ENCODE results near the gene NACA2.

The NACA2 gene

DNA sequence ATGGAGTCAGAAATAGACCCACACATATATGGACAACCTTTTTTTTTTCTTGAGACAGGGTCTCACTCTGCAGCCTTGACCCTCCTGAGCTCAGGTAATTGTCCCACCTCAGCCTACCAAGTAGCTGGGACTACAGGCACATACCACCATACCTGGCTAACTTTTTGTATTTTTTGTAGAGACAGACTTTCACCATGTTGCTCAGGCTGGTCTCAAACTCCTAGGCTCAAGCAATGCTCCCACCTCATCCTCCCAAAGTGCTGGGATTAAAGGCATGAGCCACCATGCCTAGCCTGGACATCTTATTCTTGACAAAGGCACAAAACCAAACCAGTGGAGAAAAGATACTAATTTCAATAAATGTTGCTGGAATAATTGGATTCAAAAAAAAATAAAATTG, 14.7 kb upstream of the NACA2 start:
- no peak overlapping the region for H3K4me3 ChIP-seq (ENCODE audit: insufficient read depth, low read depth, low read length)
- H3K27me3 ChIP-seq (ENCODE audit: control insufficient read depth, insufficient read depth, low read length, poor library complexity, severe bottlenecking): no peaks in the 10 kb centered on the region
- H3K36me3 ChIP-seq (ENCODE audit: control insufficient read depth, insufficient read depth, low read length): no peaks in the 10 kb centered on the region
- H3K9me3 ChIP-seq (ENCODE audit: control insufficient read depth, low read length): no peaks in the 10 kb centered on the region
- H3K27ac ChIP-seq (ENCODE audit: insufficient read depth, low read depth, low read length, poor library complexity, severe bottlenecking): no peak overlapping the region
- H3K4me1 ChIP-seq (ENCODE audit: control insufficient read depth, insufficient read depth, low read length): no peaks in the 10 kb centered on the region

DNA sequence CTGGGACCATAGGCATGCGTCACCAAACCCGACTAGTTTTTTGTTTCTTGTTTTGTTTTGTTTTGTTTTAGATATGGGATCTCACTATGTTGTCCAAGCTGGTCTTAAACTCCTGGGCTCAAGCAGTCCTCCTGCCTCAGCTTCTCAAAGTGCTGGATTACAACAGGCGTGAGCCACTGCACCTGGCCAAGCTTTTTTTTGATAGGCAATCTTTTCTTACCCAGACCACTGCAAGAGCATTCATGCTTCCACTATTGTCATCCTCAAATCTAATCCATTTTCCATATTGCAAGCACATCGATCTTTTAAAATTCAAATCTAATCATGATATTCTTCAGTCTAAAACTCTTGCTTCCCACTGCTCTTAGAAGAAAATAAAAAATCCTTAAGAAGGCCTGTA, 10.3 kb upstream of the NACA2 start:
- H3K4me3 ChIP-seq (ENCODE audit: insufficient read depth, low read depth, low read length): no peak overlapping the region
- H3K27ac ChIP-seq (ENCODE audit: insufficient read depth, low read depth, low read length, poor library complexity, severe bottlenecking): no peak overlapping the region
- no peaks in the 10 kb centered on the region for H3K36me3 ChIP-seq (ENCODE audit: control insufficient read depth, insufficient read depth, low read length)
- no peaks in the 10 kb centered on the region for H3K4me1 ChIP-seq (ENCODE audit: control insufficient read depth, insufficient read depth, low read length)
- 93 to 94% methylated on average over 4 of the region's 4 CpGs for WGBS, 2 experiments
- no peaks in the 10 kb centered on the region for H3K27me3 ChIP-seq (ENCODE audit: control insufficient read depth, insufficient read depth, low read length, poor library complexity, severe bottlenecking)
- no peaks in the 10 kb centered on the region for H3K9me3 ChIP-seq (ENCODE audit: control insufficient read depth, low read length)

DNA sequence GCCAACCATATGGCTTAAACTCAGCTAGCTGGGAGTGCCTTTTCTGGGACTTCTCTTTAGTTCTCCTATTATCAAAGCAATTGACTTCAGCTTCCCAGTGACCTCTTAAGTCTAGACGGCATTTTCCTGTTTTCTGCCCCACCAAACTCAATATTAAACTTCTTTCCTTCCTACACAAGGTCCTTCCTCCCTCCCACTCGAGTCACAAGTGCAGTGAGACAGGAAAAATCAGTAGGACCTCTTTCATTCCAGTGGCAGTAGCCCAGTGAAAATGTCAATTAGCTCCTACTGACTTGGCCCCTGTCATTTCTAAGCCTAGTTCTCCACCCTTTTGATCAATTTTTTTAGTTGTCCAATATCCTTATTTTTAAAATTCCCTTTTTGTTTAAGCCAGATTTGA, 9.6 kb upstream of the NACA2 start:
- Histone ChIP-seq H3K4me3 (ENCODE audit: insufficient read depth, low read depth, low read length) (no peak overlapping the region), H3K9me3 (ENCODE audit: control insufficient read depth, low read length) (no peaks in the 10 kb centered on the region), H3K4me1 (ENCODE audit: control insufficient read depth, insufficient read depth, low read length) (no peaks in the 10 kb centered on the region), H3K36me3 (ENCODE audit: control insufficient read depth, insufficient read depth, low read length) (no peaks in the 10 kb centered on the region), H3K27ac (ENCODE audit: insufficient read depth, low read depth, low read length, poor library complexity, severe bottlenecking) (no peak overlapping the region), H3K27me3 (ENCODE audit: control insufficient read depth, insufficient read depth, low read length, poor library complexity, severe bottlenecking) (no peaks in the 10 kb centered on the region)
- WGBS, 2 experiments: 71 to 82% methylated on average over 2 of the region's 2 CpGs

DNA sequence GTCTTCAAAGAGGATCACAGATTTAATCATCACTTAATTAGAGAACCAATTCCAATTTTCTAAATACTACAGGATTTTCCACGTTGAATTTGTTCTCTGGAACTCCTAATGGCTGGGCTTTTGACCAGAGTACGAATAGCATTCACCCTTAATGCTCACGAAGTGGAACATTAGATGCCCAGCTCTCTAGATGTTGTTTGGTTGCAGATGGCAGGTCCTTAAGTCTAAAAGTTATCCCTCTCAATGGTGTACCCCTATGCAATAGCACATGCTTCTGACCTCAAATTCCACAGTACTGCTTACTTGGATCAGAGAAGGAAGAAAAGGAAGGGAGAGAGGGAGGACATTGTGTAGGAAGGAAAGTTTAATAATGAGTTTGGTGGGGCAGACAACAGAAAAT, 8.6 kb upstream of the NACA2 start:
- H3K27ac ChIP-seq (ENCODE audit: insufficient read depth, low read depth, low read length, poor library complexity, severe bottlenecking): no peak overlapping the region
- no peaks in the 10 kb centered on the region for H3K9me3 ChIP-seq (ENCODE audit: control insufficient read depth, low read length)
- no peaks in the 10 kb centered on the region for H3K4me1 ChIP-seq (ENCODE audit: control insufficient read depth, insufficient read depth, low read length)
- H3K36me3 ChIP-seq (ENCODE audit: control insufficient read depth, insufficient read depth, low read length): no peaks in the 10 kb centered on the region
- 89 to 92% methylated on average over 3 of the region's 3 CpGs for WGBS, 2 experiments
- no peak overlapping the region for H3K4me3 ChIP-seq (ENCODE audit: insufficient read depth, low read depth, low read length)
- no peaks in the 10 kb centered on the region for H3K27me3 ChIP-seq (ENCODE audit: control insufficient read depth, insufficient read depth, low read length, poor library complexity, severe bottlenecking)

DNA sequence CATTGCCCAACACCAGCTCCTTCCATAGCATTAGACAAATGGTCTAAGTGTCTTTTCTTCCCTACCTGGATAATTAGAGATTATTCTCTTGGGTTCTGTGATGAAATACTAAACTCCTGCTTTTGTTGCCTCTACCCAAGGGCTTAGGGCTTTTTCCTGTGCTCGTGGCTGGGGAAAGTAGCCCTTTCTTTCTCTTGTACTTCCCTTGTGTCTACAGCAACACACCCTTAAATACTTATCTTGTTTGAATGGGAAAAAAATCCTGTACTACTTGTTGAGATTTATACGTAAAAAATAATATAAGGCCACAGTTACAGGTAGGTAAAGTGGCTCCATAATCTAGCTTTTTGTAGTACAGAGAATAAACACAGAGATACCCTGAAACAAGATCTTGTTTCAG, 7.0 kb upstream of the NACA2 start:
- H3K4me1 ChIP-seq (ENCODE audit: control insufficient read depth, insufficient read depth, low read length): no peaks in the 10 kb centered on the region
- no peaks in the 10 kb centered on the region for H3K36me3 ChIP-seq (ENCODE audit: control insufficient read depth, insufficient read depth, low read length)
- no peak overlapping the region for H3K27ac ChIP-seq (ENCODE audit: insufficient read depth, low read depth, low read length, poor library complexity, severe bottlenecking)
- no peak overlapping the region for H3K4me3 ChIP-seq (ENCODE audit: insufficient read depth, low read depth, low read length)
- no peaks in the 10 kb centered on the region for H3K27me3 ChIP-seq (ENCODE audit: control insufficient read depth, insufficient read depth, low read length, poor library complexity, severe bottlenecking)
- 100% methylated on average over 2 of the region's 2 CpGs; no CpG with 5 or more reads in 1 of the 2 experiments for WGBS, 2 experiments
- H3K9me3 ChIP-seq (ENCODE audit: control insufficient read depth, low read length): no peaks in the 10 kb centered on the region

DNA sequence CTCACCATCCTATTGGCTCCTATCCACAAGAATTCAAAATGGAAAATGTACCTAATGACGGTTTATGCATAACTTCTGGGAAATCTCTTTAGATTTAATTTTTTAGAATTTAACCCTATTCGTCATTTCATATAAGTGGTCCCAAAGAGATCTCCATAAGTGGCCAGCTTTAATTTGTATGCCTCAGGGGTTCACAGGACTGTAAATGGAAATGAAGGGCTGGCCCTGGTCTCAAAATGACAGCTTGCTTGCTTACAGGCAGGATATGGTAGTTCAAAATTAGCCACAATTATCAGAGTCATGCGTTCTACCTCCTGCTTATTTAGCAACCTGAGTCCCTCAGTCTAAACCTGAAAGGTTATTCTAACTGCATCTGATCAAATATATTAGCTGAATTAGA, 6.6 kb upstream of the NACA2 start:
- WGBS, 2 experiments: 85 to 96% methylated on average over 3 of the region's 3 CpGs
- H3K27ac ChIP-seq (ENCODE audit: insufficient read depth, low read depth, low read length, poor library complexity, severe bottlenecking): no peak overlapping the region
- no peaks in the 10 kb centered on the region for H3K9me3 ChIP-seq (ENCODE audit: control insufficient read depth, low read length)
- H3K27me3 ChIP-seq (ENCODE audit: control insufficient read depth, insufficient read depth, low read length, poor library complexity, severe bottlenecking): no peaks in the 10 kb centered on the region
- H3K4me1 ChIP-seq (ENCODE audit: control insufficient read depth, insufficient read depth, low read length): no peaks in the 10 kb centered on the region
- H3K36me3 ChIP-seq (ENCODE audit: control insufficient read depth, insufficient read depth, low read length): no peaks in the 10 kb centered on the region
- no peak overlapping the region for H3K4me3 ChIP-seq (ENCODE audit: insufficient read depth, low read depth, low read length)

DNA sequence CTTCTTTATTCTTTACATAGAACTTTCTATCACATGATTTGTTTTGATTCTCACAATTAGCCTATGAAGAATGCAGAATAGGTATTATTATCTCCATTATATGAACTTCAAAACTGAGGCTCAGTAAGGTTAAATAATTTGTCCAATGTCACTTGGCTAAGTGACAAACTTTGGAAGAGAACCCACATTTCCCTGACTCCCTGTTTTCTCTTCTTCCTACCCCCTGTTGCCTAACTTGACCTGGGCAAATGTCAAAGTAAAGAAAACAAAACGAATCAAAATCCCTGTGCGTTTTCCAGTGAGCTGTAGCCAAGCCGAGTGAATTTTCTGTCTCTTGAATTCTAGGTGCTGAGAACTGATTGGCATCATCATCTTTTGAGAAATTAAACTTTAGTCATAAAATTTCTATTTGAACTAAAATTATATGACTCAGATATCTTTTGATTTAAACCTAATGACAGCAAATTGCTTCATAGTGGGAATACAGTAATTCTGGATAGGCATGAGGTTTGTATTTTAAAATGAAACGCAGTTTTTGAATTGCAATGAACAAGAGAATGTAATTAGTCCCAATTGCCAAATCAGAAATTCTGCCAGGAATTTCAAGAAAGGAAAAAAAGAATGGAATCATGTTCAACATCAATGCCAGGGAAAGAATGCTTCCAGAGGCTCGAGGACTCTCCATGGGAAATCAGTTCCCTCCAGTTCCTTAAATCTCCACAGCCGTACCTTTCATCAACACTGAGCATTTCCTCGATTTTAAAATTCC, 4.6 kb upstream of the NACA2 start:
- no peak overlapping the region for H3K27ac ChIP-seq (ENCODE audit: insufficient read depth, low read depth, low read length, poor library complexity, severe bottlenecking)
- H3K4me1 ChIP-seq (ENCODE audit: control insufficient read depth, insufficient read depth, low read length): no peaks in the 10 kb centered on the region
- WGBS, 2 experiments: 87% methylated on average over 7 of the region's 7 CpGs
- no peaks in the 10 kb centered on the region for H3K36me3 ChIP-seq (ENCODE audit: control insufficient read depth, insufficient read depth, low read length)
- no peaks in the 10 kb centered on the region for H3K27me3 ChIP-seq (ENCODE audit: control insufficient read depth, insufficient read depth, low read length, poor library complexity, severe bottlenecking)
- no peak overlapping the region for H3K4me3 ChIP-seq (ENCODE audit: insufficient read depth, low read depth, low read length)
- H3K9me3 ChIP-seq (ENCODE audit: control insufficient read depth, low read length): no peaks in the 10 kb centered on the region

DNA sequence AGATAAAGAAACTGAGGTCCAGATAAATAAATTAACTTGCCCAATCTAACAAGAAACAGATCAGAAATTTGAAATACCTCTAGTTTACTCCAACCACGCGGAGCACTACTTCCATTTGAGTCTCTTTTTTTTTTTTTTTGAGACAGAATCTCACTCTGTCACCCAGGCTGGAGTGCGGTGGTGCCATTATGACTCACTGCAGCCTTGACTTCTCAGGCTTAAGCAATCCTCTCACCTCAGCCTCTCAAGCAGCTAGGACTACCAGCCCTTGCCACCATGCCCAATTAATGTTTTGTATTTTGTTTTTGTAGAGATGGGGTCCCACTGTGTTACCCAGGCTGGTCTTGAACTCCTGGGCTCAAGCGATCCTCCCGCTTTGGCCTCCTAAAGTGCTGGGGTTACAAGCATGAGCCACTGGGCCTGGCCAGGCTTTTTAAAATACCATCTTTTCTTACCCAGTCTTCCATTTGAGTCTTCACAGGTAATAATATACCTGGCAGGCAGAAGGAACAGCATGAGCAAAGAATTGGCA, 3.3 kb upstream of the NACA2 start:
- Histone ChIP-seq H3K4me3 (ENCODE audit: insufficient read depth, low read depth, low read length) (no peak overlapping the region), H3K4me1 (ENCODE audit: control insufficient read depth, insufficient read depth, low read length) (no peaks in the 10 kb centered on the region), H3K9me3 (ENCODE audit: control insufficient read depth, low read length) (no peaks in the 10 kb centered on the region), H3K27ac (ENCODE audit: insufficient read depth, low read depth, low read length, poor library complexity, severe bottlenecking) (no peak overlapping the region), H3K36me3 (ENCODE audit: control insufficient read depth, insufficient read depth, low read length) (no peaks in the 10 kb centered on the region), H3K27me3 (ENCODE audit: control insufficient read depth, insufficient read depth, low read length, poor library complexity, severe bottlenecking) (no peaks in the 10 kb centered on the region)
- 88 to 92% methylated on average over 5 of the region's 5 CpGs for WGBS, 2 experiments

DNA sequence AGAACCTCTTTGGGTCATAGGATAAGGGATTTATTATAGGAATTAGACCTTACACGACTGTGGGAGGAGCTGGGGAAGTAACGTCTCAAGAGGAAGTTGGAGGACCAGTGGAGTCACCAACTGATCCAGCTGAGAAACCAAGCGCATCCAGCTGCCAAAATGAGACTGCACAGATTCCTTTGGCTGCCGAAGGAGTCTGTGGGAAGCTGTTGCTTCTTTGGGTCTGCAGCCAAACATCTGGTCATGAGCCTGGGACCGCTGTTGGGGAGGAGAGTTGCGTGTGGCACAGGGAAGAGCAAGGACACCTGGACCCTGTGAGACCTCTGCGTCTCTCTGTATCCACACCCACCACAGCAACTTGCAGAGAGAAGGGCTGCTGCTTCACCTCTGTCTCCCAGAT, 2.4 kb upstream of the NACA2 start:
- H3K4me1 ChIP-seq (ENCODE audit: control insufficient read depth, insufficient read depth, low read length): no peaks in the 10 kb centered on the region
- no peaks in the 10 kb centered on the region for H3K36me3 ChIP-seq (ENCODE audit: control insufficient read depth, insufficient read depth, low read length)
- H3K27me3 ChIP-seq (ENCODE audit: control insufficient read depth, insufficient read depth, low read length, poor library complexity, severe bottlenecking): no peaks in the 10 kb centered on the region
- H3K9me3 ChIP-seq (ENCODE audit: control insufficient read depth, low read length): no peaks in the 10 kb centered on the region
- 89 to 95% methylated on average over 7 of the region's 7 CpGs for whole genome bisulfite sequencing, 2 experiments
- H3K4me3 ChIP-seq (ENCODE audit: insufficient read depth, low read depth, low read length): no peak overlapping the region
- no peak overlapping the region for H3K27ac ChIP-seq (ENCODE audit: insufficient read depth, low read depth, low read length, poor library complexity, severe bottlenecking)

DNA sequence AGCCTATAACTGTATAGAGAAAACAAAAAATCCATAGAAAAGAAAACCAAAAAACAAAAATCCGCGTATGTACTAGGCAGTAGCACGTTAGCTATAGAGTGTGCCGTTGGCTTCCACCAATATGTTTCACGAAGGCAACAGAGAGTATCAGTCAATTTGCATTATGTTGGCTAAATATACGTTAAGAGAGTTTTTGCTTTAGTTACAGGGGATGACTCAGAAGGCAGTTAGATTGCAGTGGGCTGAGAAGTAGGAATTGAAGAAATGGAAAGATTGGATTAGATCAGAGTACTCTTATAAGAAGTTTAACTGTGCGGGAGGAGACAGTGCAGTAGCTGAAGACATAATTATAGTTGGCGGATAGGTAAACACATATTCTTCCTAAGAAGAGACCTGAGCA, 911 bp upstream of the NACA2 start:
- no peak overlapping the region for H3K4me3 ChIP-seq (ENCODE audit: insufficient read depth, low read depth, low read length)
- H3K4me1 ChIP-seq (ENCODE audit: control insufficient read depth, insufficient read depth, low read length): no peaks in the 10 kb centered on the region
- no peaks in the 10 kb centered on the region for H3K36me3 ChIP-seq (ENCODE audit: control insufficient read depth, insufficient read depth, low read length)
- H3K27me3 ChIP-seq (ENCODE audit: control insufficient read depth, insufficient read depth, low read length, poor library complexity, severe bottlenecking): no peaks in the 10 kb centered on the region
- no peak overlapping the region for H3K27ac ChIP-seq (ENCODE audit: insufficient read depth, low read depth, low read length, poor library complexity, severe bottlenecking)
- WGBS, 2 experiments: 95 to 96% methylated on average over 8 of the region's 8 CpGs
- no peaks in the 10 kb centered on the region for H3K9me3 ChIP-seq (ENCODE audit: control insufficient read depth, low read length)
